ENCODE results near the gene WNT1. TPM values are rescaled to one million over a fixed set of nuclear protein-coding genes. Genes with fewer than 3 reads are reported as not detected.

The WNT1 gene
- total and polyA plus RNA-seq, 10 of the 15 experiments (the other 5 are each of a cell fraction or from before 2014, with no cell fraction given) = not detected

- no peak for TF ChIP-seq ESRRA (IDR thresholded peaks at IDR 0.05; ENCODE audit: low read length)
- peak; percentile 91 for TF ChIP-seq RUNX3 (IDR thresholded peaks at IDR 0.05; ENCODE audit: low read length)
- TF ChIP-seq MYC (IDR thresholded peaks at IDR 0.05; ENCODE audit: insufficient read depth, insufficient read length, insufficient replicate concordance, low read length, severe bottlenecking) = no peak
- TF ChIP-seq NR2F1 (conservative IDR thresholded peaks at IDR 0.05) = no peak; the same call in 1 of the 2 replicates
- 0 out of 4 replicates have a peak, but pooled peaks of 1 of the 2 experiments have one; percentile 8 for TF ChIP-seq EP300 (IDR thresholded peaks at IDR 0.05; ENCODE audit: borderline replicate concordance in 1 of 2, control insufficient read depth in 1 of 2, low read depth in 2 of 2, low read length in 2 of 2)
- no peak for TF ChIP-seq KDM1A (IDR thresholded peaks at IDR 0.05; ENCODE audit: borderline replicate concordance)
- no peak for TF ChIP-seq BMI1 (IDR thresholded peaks at IDR 0.05; ENCODE audit: borderline replicate concordance)
- TF ChIP-seq RCOR1 (conservative IDR thresholded peaks at IDR 0.05; ENCODE audit: low read depth, low read length) = no peak
- TF ChIP-seq KLF5 (IDR thresholded peaks at IDR 0.05; ENCODE audit: partially characterized antibody) = no peak
- no peak for TF ChIP-seq SPI1 (IDR thresholded peaks at IDR 0.05; ENCODE audit: borderline replicate concordance, insufficient read depth, low read depth, low read length)
- TF ChIP-seq ZNF24 (IDR thresholded peaks at IDR 0.05) = no peak
- no peak for TF ChIP-seq POLR2AphosphoS2 (IDR thresholded peaks at IDR 0.05; ENCODE audit: low read depth, low read length)
- TF ChIP-seq TCF12 (IDR thresholded peaks at IDR 0.05; ENCODE audit: low read depth, low read length) = 0 out of 2 replicates have a peak, but pooled peaks have one; percentile 13
- TF ChIP-seq ZZZ3 (IDR thresholded peaks at IDR 0.05; ENCODE audit: control insufficient read depth, insufficient read length, low read depth) = no peak
- TF ChIP-seq HDAC6 (IDR thresholded peaks at IDR 0.05; ENCODE audit: unreplicated experiment) = no peak
- no peak for TF ChIP-seq CBFB (IDR thresholded peaks at IDR 0.05; ENCODE audit: low read depth)
- no peak for TF ChIP-seq RELB (IDR thresholded peaks at IDR 0.05; ENCODE audit: low read depth)
- no peak for TF ChIP-seq BRCA1 (IDR thresholded peaks at IDR 0.05; ENCODE audit: low read depth, low read length)
- TF ChIP-seq MXI1 (IDR thresholded peaks at IDR 0.05; ENCODE audit: low read depth, low read length) = no peak
- no peak for TF ChIP-seq FOXM1 (IDR thresholded peaks at IDR 0.05; ENCODE audit: low read depth, low read length)
- TF ChIP-seq RELA (IDR thresholded peaks at IDR 0.05; ENCODE audit: borderline replicate concordance, partially characterized antibody) = peak; percentile 39
- TF ChIP-seq, protein P1, sequence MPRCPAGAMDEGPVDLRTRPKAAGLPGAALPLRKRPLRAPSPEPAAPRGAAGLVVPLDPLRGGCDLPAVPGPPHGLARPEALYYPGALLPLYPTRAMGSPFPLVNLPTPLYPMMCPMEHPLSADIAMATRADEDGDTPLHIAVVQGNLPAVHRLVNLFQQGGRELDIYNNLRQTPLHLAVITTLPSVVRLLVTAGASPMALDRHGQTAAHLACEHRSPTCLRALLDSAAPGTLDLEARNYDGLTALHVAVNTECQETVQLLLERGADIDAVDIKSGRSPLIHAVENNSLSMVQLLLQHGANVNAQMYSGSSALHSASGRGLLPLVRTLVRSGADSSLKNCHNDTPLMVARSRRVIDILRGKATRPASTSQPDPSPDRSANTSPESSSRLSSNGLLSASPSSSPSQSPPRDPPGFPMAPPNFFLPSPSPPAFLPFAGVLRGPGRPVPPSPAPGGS (IDR thresholded peaks at IDR 0.05; ENCODE audit: borderline replicate concordance, insufficient read depth, low read depth, low read length, poor library complexity, severe bottlenecking) = peak; percentile 46
- peak; percentile 19; the same call in 1 of the 2 replicates for TF ChIP-seq ATF7 (IDR thresholded peaks at IDR 0.05; ENCODE audit: low read depth)
- no peak for TF ChIP-seq MEF2A (IDR thresholded peaks at IDR 0.05; ENCODE audit: insufficient read depth, low read depth, low read length)
- TF ChIP-seq SMAD5 (IDR thresholded peaks at IDR 0.05; ENCODE audit: low read depth) = no peak
- TF ChIP-seq YY1 (IDR thresholded peaks at IDR 0.05; ENCODE audit: low read depth, low read length) = no peak
- no peak for TF ChIP-seq CEBPB (IDR thresholded peaks at IDR 0.05; ENCODE audit: borderline replicate concordance in 1 of 2, low read depth in 2 of 2, low read length in 2 of 2)
- no peak for TF ChIP-seq ELK1 (IDR thresholded peaks at IDR 0.05; ENCODE audit: low read depth, low read length)
- TF ChIP-seq EED (IDR thresholded peaks at IDR 0.05; ENCODE audit: low read depth) = peak; percentile 64
- TF ChIP-seq KAT2A (conservative IDR thresholded peaks at IDR 0.05; ENCODE audit: control insufficient read depth, low read depth, low read length) = no peak
These were observed 9.7 kb upstream of the WNT1 start (continued) for GRCh38 chr12:48968467-48968866.

Data from GM12878 (cell line).